ENCODE results near the gene ROR2. TPM values are rescaled to one million over a fixed set of nuclear protein-coding genes. Genes with fewer than 3 reads are reported as not detected.

The ROR2 gene
- total and polyA plus RNA-seq, 2 donors (not counting 3 experiments of a cell fraction or from before 2014, with no cell fraction given) = not detected

DNA sequence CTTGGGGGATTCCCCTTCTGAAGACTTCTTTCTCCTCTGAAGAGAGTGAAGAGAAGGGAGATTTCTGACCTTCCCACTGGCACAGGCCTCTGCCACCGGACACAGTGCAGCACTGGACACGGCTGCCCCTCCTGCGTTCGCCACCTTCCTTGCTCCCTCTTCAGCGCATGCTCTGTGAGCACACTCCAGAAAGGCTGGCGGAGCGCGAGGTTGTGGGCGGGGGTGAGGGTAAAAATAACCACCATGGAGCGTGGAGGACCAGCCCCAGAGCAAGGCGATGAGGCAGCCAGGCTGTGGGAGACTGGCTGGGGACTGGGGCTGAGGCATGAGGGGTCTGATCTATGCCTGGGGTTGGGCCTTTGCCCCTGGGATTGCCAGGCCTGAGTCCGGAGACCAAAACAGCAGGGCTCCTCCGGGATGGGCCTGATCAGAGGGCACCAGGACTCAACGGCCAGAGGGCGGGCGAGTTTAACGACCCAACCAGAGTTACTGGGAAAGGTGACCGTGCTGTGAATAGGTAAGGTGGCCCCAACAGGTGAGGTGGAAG lies 97.2 kb downstream of the ROR2 start:
- no TSS peak for BruUV-seq (replicated peaks)
- H3K9ac ChIP-seq (replicated peaks; ENCODE audit: extremely low read depth, insufficient read depth, low read length) = no peak overlapping the region
- intact Hi-C loops (cut with micrococcal nuclease) (no loop called here), dilution Hi-C loops (cut with MboI; ENCODE audit: extremely low pct_ligation_motif_present, low sequenced_read_pairs) (no loop called here)
- no peaks in the 10 kb centered on the region for H3K36me3 ChIP-seq (ENCODE audit: control insufficient read depth in 2 of 2, extremely low read depth in 1 of 2, insufficient read depth in 2 of 2, low read length in 2 of 2)
- ChIA-PET CTCF (no interaction called here), POLR2A (no interaction called here)
- no peak for FAIRE-seq
- no peaks in the 10 kb centered on the region for H3K27me3 ChIP-seq (ENCODE audit: control insufficient read depth in 2 of 2, insufficient read depth in 2 of 2, low read length in 2 of 2)
- H3K27ac ChIP-seq (ENCODE audit: insufficient read depth, low read depth, low read length) = no peak overlapping the region
- H3K4me2 ChIP-seq (ENCODE audit: insufficient read depth, low read length) = no peak overlapping the region
- H3K79me2 ChIP-seq (ENCODE audit: control insufficient read depth, insufficient read depth, low read length) = no peaks in the 10 kb centered on the region
- no peaks in the 10 kb centered on the region for H3K4me1 ChIP-seq (ENCODE audit: control insufficient read depth, extremely low read depth, insufficient read depth, low read length)
- no peaks in the 10 kb centered on the region for H4K20me1 ChIP-seq (replicated peaks; ENCODE audit: control insufficient read depth, extremely low read depth, insufficient read depth, low read length)
- H2AFZ ChIP-seq (ENCODE audit: low read depth, low read length) = no peak overlapping the region
- no peaks in the 10 kb centered on the region for H3K9me3 ChIP-seq (replicated peaks; ENCODE audit: control insufficient read depth, insufficient read depth, low read length)
- DNase-seq (ENCODE audit: low read depth, low spot score) = no peak
- TF ChIP-seq MYC (IDR thresholded peaks at IDR 0.05; ENCODE audit: low read depth, low read length) (no peak), POLR2A (IDR thresholded peaks at IDR 0.05; ENCODE audit: low read depth, low read length) (no peak)
- no peaks in the 10 kb centered on the region for H3K9me1 ChIP-seq (replicated peaks; ENCODE audit: control insufficient read depth, extremely low read depth, insufficient read depth, low read length)
- H3K4me3 ChIP-seq (replicated peaks in 1 of 3; ENCODE audit: insufficient read depth in 1 of 3, low read depth in 1 of 3, low read length in 3 of 3) = no peak overlapping the region

DNA sequence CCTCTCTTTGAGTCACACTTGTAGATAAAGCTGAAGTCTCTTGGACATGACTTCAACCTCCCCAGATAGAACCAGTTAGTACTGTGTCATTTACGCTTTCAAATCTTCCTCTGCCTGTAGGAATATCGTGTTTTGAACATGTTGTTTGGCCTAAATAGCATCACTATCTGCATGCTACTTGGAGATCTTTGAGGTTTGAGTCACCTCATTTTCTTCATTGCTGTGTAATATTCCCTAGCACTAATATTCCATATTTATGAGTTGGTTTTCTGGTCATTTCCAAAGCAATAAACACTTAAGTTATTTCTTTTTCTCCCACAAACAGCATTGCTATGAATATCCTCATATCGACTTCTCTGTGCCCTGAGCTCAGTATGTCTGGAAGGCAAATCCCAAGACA lies 100.3 kb downstream of the ROR2 start:
- ChIA-PET CTCF (no interaction called here), POLR2A (no interaction called here)
- H3K36me3 ChIP-seq (ENCODE audit: control insufficient read depth in 2 of 2, extremely low read depth in 1 of 2, insufficient read depth in 2 of 2, low read length in 2 of 2) = no peaks in the 10 kb centered on the region
- no peaks in the 10 kb centered on the region for H3K79me2 ChIP-seq (ENCODE audit: control insufficient read depth, insufficient read depth, low read length)
- H3K27ac ChIP-seq (ENCODE audit: insufficient read depth, low read depth, low read length) = no peak overlapping the region
- TF ChIP-seq, protein P1, sequence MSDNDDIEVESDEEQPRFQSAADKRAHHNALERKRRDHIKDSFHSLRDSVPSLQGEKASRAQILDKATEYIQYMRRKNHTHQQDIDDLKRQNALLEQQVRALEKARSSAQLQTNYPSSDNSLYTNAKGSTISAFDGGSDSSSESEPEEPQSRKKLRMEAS (IDR thresholded peaks at IDR 0.05; ENCODE audit: insufficient read depth, insufficient read length) = no peak
- no peak for TF ChIP-seq FOS (IDR thresholded peaks at IDR 0.05; ENCODE audit: borderline replicate concordance, insufficient read depth, low read length)
- TF ChIP-seq EZH2 (IDR thresholded peaks at IDR 0.05; ENCODE audit: borderline replicate concordance, low read depth, low read length, severe bottlenecking) = no peak
- TF ChIP-seq POLR2AphosphoS5 (IDR thresholded peaks at IDR 0.05; ENCODE audit: insufficient read depth, low read depth, low read length) = no peak
- no peak for TF ChIP-seq POLR2A (IDR thresholded peaks at IDR 0.05; ENCODE audit: low read depth, low read length)
- TF ChIP-seq, protein P2, sequence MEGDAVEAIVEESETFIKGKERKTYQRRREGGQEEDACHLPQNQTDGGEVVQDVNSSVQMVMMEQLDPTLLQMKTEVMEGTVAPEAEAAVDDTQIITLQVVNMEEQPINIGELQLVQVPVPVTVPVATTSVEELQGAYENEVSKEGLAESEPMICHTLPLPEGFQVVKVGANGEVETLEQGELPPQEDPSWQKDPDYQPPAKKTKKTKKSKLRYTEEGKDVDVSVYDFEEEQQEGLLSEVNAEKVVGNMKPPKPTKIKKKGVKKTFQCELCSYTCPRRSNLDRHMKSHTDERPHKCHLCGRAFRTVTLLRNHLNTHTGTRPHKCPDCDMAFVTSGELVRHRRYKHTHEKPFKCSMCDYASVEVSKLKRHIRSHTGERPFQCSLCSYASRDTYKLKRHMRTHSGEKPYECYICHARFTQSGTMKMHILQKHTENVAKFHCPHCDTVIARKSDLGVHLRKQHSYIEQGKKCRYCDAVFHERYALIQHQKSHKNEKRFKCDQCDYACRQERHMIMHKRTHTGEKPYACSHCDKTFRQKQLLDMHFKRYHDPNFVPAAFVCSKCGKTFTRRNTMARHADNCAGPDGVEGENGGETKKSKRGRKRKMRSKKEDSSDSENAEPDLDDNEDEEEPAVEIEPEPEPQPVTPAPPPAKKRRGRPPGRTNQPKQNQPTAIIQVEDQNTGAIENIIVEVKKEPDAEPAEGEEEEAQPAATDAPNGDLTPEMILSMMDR (IDR thresholded peaks at IDR 0.05; ENCODE audit: extremely low read depth in 1 of 2, insufficient read depth in 1 of 2, low read depth in 1 of 2, low read length in 2 of 2) = no peak
- no peak for TF ChIP-seq GATA2 (IDR thresholded peaks at IDR 0.05; ENCODE audit: insufficient read depth, insufficient read length, low read depth, low read length)
- no peak for TF ChIP-seq JUN (IDR thresholded peaks at IDR 0.05; ENCODE audit: borderline replicate concordance, insufficient read depth, insufficient read length, low read depth)
- no peaks in the 10 kb centered on the region for H3K4me1 ChIP-seq (ENCODE audit: control insufficient read depth, extremely low read depth, insufficient read depth, low read length)
- FAIRE-seq (no peak), DNase-seq (ENCODE audit: low read depth, low spot score) (no peak)
- H3K4me3 ChIP-seq (replicated peaks in 1 of 3; ENCODE audit: insufficient read depth in 1 of 3, low read depth in 1 of 3, low read length in 3 of 3) = no peak overlapping the region
- no peak overlapping the region for H3K9ac ChIP-seq (replicated peaks; ENCODE audit: extremely low read depth, insufficient read depth, low read length)
- dilution Hi-C loops (cut with MboI; ENCODE audit: extremely low pct_ligation_motif_present, low sequenced_read_pairs) = no loop called here
- no TSS peak for BruUV-seq (replicated peaks)
- H3K9me1 ChIP-seq (replicated peaks; ENCODE audit: control insufficient read depth, extremely low read depth, insufficient read depth, low read length) = no peaks in the 10 kb centered on the region
- no peak overlapping the region for H2AFZ ChIP-seq (ENCODE audit: low read depth, low read length)
- H3K27me3 ChIP-seq (ENCODE audit: control insufficient read depth in 2 of 2, insufficient read depth in 2 of 2, low read length in 2 of 2) = no peaks in the 10 kb centered on the region
- H3K9me3 ChIP-seq (replicated peaks; ENCODE audit: control insufficient read depth, insufficient read depth, low read length) = no peaks in the 10 kb centered on the region
- no peak overlapping the region for H3K4me2 ChIP-seq (ENCODE audit: insufficient read depth, low read length)
- intact Hi-C loops (cut with micrococcal nuclease) = no loop called here
- H4K20me1 ChIP-seq (replicated peaks; ENCODE audit: control insufficient read depth, extremely low read depth, insufficient read depth, low read length) = no peaks in the 10 kb centered on the region

All from endothelial cell of umbilical vein (primary cell).